DOHH2 (cell line): Measurements from ENCODE around the gene RFLNA.

Experiments
- H3F3A ChIP-seq: fragments of 200-600 bp; sonication (generic), shearing (Covaris generic); 2 replicates; pipeline ENCODE4 v1.6.0; 2016; ENCODE audit warnings: antibody characterized with exemption, mild to moderate bottlenecking; ENCODE audit not compliant: control insufficient read depth, insufficient read depth
- H3K27ac ChIP-seq: fragments of 200-600 bp; sonication (generic); 2 replicates; pipeline ENCODE4 v1.5.1; 2014; ENCODE audit warnings: low read depth, mild to moderate bottlenecking, low read length, moderate library complexity
- H3K27me3 ChIP-seq: fragments of 200-600 bp; sonication (generic); 2 replicates; pipeline ENCODE4 v1.6.1; 2014; ENCODE audit warnings: mild to moderate bottlenecking, low read length, mixed read lengths; ENCODE audit not compliant: control insufficient read depth
- H3K36me3 ChIP-seq: fragments of 200-600 bp; sonication (generic); 2 replicates; pipeline ENCODE4 v1.6.1; 2014; ENCODE audit warnings: mild to moderate bottlenecking, low read length, moderate library complexity, mixed read lengths; ENCODE audit not compliant: control insufficient read depth
- H3K4me1 ChIP-seq: fragments of 200-600 bp; sonication (generic); 2 replicates; pipeline ENCODE4 v1.6.1; 2014; ENCODE audit warnings: mild to moderate bottlenecking, low read length, mixed read lengths; ENCODE audit not compliant: control insufficient read depth
- H3K4me2 ChIP-seq: fragments of 200-600 bp; sonication (generic); 2 replicates; pipeline ENCODE4 v1.6.0; 2014; ENCODE audit warnings: mild to moderate bottlenecking, low read length, moderate library complexity
- H3K4me3 ChIP-seq: fragments of 200-600 bp; sonication (generic); 2 replicates; pipeline ENCODE4 v1.5.1; 2014; ENCODE audit warnings: mild to moderate bottlenecking, low read length, mixed read lengths
- H3K79me2 ChIP-seq: fragments of 200-600 bp; sonication (generic); 2 replicates; pipeline ENCODE4 v1.6.1; 2014; ENCODE audit warnings: mild to moderate bottlenecking, low read length, mixed read lengths; ENCODE audit not compliant: control insufficient read depth
- H3K9me2 ChIP-seq: fragments of 200-600 bp; sonication (generic); replicated peaks from 2 replicates; pipeline ENCODE4 v1.6.1; 2014; ENCODE audit warnings: mild to moderate bottlenecking, low read length, mixed read lengths; ENCODE audit not compliant: control insufficient read depth
- H3K9me3 ChIP-seq: fragments of 200-600 bp; sonication (generic); 2 replicates; pipeline ENCODE4 v1.6.1; 2014; ENCODE audit warnings: antibody characterized with exemption, low read length, mixed read lengths; ENCODE audit not compliant: control insufficient read depth, insufficient read depth
- H4K20me1 ChIP-seq: fragments of 200-600 bp; sonication (generic); 2 replicates; pipeline ENCODE4 v1.6.0; 2014; ENCODE audit warnings: low read depth, mild to moderate bottlenecking, antibody characterized with exemption, low read length, moderate library complexity; ENCODE audit not compliant: control insufficient read depth, insufficient read depth
- CTCF ChIP-seq: fragments of 200-600 bp; sonication (generic); IDR thresholded peaks from one replicate; pipeline ENCODE4 v1.5.1; 2014; ENCODE audit warnings: antibody characterized with exemption, mild to moderate bottlenecking, low read depth, low read length; ENCODE audit not compliant: poor library complexity, severe bottlenecking
- EZH2phosphoT487 ChIP-seq: fragments of 200-600 bp; sonication (generic); IDR thresholded peaks from 2 replicates; pipeline ENCODE4 v1.6.1; 2017; ENCODE audit warnings: borderline replicate concordance, mild to moderate bottlenecking, antibody characterized with exemption, low read length, moderate library complexity, mixed read lengths

The RFLNA gene

DNA sequence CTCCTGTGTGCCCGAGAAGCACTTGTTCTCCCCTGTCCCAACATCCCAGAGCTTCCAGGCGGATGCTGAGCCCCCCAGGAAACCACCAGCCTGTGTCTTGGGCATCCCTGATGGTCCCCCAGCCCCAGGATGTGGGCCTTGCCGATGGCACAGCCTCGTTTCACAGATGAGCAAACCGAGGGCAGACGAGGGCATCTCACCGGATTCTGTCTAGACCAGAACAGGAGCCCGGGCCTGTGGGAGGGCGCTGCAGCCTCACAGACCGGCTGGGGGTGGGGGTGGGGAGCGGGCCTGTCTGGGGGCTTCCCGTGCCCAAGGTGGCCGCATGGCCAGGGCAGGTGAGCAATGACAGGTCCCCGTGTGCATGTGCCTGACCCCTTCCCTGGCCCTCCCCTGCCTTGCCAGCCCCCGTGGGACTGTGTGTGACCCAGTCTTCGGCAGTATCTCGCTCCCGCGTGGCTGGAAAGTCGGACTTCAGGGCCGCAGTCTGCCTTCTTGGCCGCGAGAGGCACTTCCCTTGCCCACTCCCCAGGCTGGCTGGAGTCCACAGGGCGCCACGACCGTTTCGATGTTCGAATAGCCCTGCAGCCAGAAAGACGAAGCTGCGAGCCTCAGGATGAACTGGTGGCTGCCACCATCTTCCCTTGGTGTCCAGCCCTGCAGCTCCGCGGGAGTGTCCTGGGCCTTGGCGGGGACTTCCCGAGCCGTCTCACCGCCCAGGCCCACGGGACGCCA lies 8.9 kb downstream of the RFLNA start:
- TF ChIP-seq EZH2phosphoT487, result no peak
- no peak for TF ChIP-seq CTCF
- no peaks in the 10 kb centered on the region for H4K20me1 ChIP-seq

DNA sequence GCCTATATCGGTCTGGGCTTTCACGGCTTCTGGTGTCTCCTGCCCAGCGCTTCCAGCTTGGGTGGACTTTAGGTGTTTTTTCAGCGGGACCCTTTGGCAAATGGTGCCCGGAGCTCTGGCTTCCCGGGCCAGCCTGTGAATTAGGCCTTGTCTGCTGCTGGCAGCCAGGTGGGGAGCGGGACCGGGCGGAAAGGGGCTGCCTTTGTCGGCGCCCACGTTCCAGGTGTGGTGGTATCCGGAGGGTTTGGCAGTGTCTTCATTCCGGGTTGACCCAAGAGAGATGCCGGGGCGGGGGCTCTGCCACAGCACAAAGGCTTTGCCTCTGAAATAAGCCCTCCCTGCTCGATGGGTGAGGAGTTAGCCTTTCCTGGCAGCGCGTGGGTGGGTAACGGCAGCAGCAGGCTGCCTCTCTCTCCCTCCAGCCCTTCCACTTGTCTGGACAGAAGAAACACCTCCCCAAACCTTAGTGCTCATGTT lies 9.5 kb downstream of the RFLNA start:
- no peaks in the 10 kb centered on the region for H4K20me1 ChIP-seq
- H3F3A ChIP-seq, result no peaks in the 10 kb centered on the region
- H3K9me3 ChIP-seq, result no peaks in the 10 kb centered on the region
- no peak for TF ChIP-seq EZH2phosphoT487
- no peak overlapping the region for H3K4me3 ChIP-seq
- no peaks in the 10 kb centered on the region for H3K79me2 ChIP-seq
- no peak overlapping the region for H3K4me2 ChIP-seq
- no peaks in the 10 kb centered on the region for H3K36me3 ChIP-seq
- no peak overlapping the region for H3K27ac ChIP-seq
- no peaks in the 10 kb centered on the region for H3K4me1 ChIP-seq
- no peaks in the 10 kb centered on the region for H3K27me3 ChIP-seq
- H3K9me2 ChIP-seq, result no peaks in the 10 kb centered on the region

More for the DNA sequence above, 8.9 kb downstream of the RFLNA start:
- no peaks in the 10 kb centered on the region for H3K4me1 ChIP-seq
- H3K27ac ChIP-seq, result no peak overlapping the region
- H3K9me3 ChIP-seq, result no peaks in the 10 kb centered on the region
- H3K27me3 ChIP-seq, result no peaks in the 10 kb centered on the region
- no peaks in the 10 kb centered on the region for H3K9me2 ChIP-seq
- no peak overlapping the region for H3K4me2 ChIP-seq
- H3K79me2 ChIP-seq, result no peaks in the 10 kb centered on the region
- H3K36me3 ChIP-seq, result no peaks in the 10 kb centered on the region
- H3K4me3 ChIP-seq, result no peak overlapping the region
- no peaks in the 10 kb centered on the region for H3F3A ChIP-seq

- no peaks in the 10 kb centered on the region for H3K36me3 ChIP-seq
- no peaks in the 10 kb centered on the region for H3F3A ChIP-seq
- H3K9me2 ChIP-seq, result no peaks in the 10 kb centered on the region
- no peaks in the 10 kb centered on the region for H3K4me1 ChIP-seq
- no peak overlapping the region for H3K27ac ChIP-seq
- H3K4me2 ChIP-seq, result no peak overlapping the region
- no peak overlapping the region for H3K4me3 ChIP-seq
- TF ChIP-seq EZH2phosphoT487 (no peak), CTCF (no peak)
- no peaks in the 10 kb centered on the region for H3K9me3 ChIP-seq
- no peaks in the 10 kb centered on the region for H4K20me1 ChIP-seq
- H3K27me3 ChIP-seq, result no peaks in the 10 kb centered on the region
- H3K79me2 ChIP-seq, result no peaks in the 10 kb centered on the region
These were observed 10.2 kb downstream of the RFLNA start for GRCh38 chr12:124305136-124305535.
